Fibroblast of mammary gland (primary cell): ENCODE data around the gene WWOX.

ENCODE experiments used
- DNase-seq: peaks from one replicate; pipeline ENCODE4 v3.0.0-alpha.2; 2010; ENCODE audit warnings: low read depth
- H3K4me3 ChIP-seq: 2 replicates; pipeline ENCODE4 v1.5.1; 2011; ENCODE audit warnings: low read depth, mild to moderate bottlenecking, low read length, moderate library complexity; ENCODE audit not compliant: control insufficient read depth
- TF ChIP-seq, protein P1 (sequence below): conservative IDR thresholded peaks from 2 replicates; pipeline ENCODE4 v1.5.1; 2011; ENCODE audit warnings: low read depth, low read length, inconsistent platforms; ENCODE audit not compliant: control insufficient read depth, insufficient read depth

The WWOX gene

DNA sequence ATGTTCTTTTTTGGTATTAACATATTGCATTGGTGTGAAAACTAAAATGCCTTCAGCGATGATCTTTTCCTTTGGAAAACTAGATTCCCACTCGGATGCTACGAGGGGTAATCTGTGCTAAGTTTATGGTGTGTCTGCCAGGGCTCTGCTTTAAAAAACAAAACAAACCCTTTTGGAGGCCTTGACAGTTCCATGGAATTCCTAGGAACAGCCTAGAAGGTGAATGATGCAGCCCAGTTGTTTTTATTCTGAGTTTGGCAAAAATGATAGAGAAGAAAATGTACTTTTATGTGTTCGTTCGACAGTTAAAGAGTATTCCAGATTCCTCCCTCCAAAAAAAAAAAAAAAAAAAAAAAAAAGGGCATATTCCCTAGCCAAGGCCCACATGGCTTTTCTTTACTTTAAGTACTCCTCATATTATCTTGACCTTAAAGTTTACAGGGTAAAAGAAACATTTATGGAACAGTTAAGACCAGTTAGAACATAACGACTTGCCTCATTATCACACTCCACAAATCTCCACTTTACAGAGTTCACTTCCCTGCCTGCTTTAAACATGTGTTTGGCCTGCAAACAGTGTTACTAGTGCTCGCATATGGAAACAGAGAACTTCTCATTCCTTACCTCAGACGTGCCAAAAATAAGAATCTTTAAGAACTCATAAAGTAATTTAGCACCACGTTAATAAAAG is 159.1 kb downstream of the WWOX start:
- no peak overlapping the region for H3K4me3 ChIP-seq
- no peak for DNase-seq
- TF ChIP-seq, protein P1, sequence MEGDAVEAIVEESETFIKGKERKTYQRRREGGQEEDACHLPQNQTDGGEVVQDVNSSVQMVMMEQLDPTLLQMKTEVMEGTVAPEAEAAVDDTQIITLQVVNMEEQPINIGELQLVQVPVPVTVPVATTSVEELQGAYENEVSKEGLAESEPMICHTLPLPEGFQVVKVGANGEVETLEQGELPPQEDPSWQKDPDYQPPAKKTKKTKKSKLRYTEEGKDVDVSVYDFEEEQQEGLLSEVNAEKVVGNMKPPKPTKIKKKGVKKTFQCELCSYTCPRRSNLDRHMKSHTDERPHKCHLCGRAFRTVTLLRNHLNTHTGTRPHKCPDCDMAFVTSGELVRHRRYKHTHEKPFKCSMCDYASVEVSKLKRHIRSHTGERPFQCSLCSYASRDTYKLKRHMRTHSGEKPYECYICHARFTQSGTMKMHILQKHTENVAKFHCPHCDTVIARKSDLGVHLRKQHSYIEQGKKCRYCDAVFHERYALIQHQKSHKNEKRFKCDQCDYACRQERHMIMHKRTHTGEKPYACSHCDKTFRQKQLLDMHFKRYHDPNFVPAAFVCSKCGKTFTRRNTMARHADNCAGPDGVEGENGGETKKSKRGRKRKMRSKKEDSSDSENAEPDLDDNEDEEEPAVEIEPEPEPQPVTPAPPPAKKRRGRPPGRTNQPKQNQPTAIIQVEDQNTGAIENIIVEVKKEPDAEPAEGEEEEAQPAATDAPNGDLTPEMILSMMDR: no peak

DNA sequence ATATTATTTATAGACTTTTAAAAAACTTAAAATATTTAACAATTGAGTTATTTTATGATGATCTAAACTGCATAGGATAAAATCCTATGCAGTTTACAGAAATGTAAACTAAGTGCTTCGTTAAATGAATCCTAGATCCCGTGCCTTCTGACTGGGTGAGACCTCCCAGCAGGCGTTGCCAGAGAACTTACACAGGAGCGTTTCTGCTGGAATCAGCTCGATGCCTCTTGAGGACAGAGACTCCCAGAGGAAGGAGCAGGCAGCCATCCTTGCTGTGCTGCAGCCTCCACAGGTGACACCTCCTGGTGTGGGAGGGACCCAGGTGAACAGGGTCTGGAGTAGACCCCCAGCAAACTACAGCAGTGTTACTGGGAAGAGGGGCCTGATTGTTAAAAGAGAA is 160.4 kb downstream of the WWOX start:
- H3K4me3 ChIP-seq: no peak overlapping the region
- DNase-seq: no peak
- TF ChIP-seq, protein P1: no peak

GRCh38 chr16:78264642-78265041 is 165.2 kb downstream of the WWOX start:
- TF ChIP-seq, protein P1: no peak
- H3K4me3 ChIP-seq: no peak overlapping the region
- no peak for DNase-seq

DNA sequence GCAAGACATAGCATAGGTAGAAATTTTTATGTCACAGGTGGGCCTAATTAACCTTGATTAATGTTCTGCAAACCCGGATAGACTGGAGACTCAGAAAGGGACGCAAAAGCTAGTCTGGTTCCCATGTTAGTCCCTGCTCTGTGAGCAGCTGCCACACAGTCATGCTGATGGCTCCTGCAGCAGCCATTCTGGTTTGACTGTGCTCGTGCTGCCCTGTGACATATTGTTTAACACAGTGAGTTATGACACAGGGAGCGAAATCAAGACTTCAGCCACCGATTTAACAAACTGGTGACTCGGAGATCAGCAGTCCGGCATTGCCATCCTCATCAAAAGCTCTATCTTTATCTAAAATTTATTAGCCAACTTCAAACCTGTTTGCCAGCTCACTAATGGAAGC is 169.8 kb downstream of the WWOX start:
- DNase-seq: no peak
- TF ChIP-seq, protein P1: no peak
- H3K4me3 ChIP-seq: no peak overlapping the region

DNA sequence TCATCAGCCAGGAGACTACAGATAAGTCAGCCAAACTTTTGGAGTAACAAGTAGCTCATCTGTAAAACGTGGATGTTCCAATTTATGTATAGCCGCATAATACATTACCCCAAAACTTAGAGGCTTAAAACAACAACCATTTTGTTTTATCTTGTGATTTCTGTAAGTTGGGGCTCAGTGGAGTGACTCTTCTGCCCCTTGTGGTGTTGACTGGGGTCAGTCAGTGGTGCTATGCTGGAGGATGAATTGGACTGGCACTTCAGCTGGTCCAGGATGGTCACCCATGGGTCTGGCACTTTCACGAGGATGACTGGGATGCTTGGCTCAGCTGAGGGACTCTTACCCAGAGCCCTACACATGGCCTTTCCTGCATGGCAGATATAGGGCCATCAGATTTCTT is 172.5 kb downstream of the WWOX start:
- H3K4me3 ChIP-seq: no peak overlapping the region

DNA sequence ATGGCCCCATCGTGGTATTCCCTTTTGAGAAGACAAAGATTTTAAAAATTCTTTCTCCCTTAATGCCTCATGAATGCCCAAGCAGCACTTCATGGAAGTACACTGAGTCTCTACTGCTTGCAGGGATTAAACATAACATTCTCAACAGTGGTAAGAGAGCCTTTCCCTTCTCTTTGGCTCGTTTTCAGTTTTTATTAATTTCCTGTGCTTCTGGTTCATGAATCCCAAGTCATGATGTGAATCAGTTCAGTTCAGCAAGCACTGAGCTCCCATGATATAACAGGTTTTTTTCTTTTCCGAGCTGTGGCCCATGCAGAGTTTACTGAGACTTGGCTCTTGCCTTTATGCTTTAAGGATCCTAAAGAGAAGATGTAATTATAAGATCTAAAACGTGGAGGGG is 175.3 kb downstream of the WWOX start:
- no peak for DNase-seq
- TF ChIP-seq, protein P1: no peak
- no peak overlapping the region for H3K4me3 ChIP-seq

More for the DNA sequence above, 172.5 kb downstream of the WWOX start:
- TF ChIP-seq, protein P1: no peak
- no peak for DNase-seq

- H3K4me3 ChIP-seq: no peak overlapping the region
- TF ChIP-seq, protein P1: no peak
- no peak for DNase-seq
Measured at GRCh38 chr16:78275420-78275819, 176.0 kb downstream of the WWOX start.
